Caki2 (cell line): ENCODE results near the gene P2RX7. TPM values are rescaled to one million over a fixed set of nuclear protein-coding genes. Genes with fewer than 3 reads are reported as not detected.
A peak's percentile ranks its signal among the peaks of the same experiment; 100 is the strongest.
"Not testable (repeated sequence)": the region's sequence is repeated elsewhere in the genome, so short reads cannot be mapped to it uniquely, and the experiment has no call there.

ENCODE experiments used
- DNase-seq: peaks from one replicate; pipeline ENCODE4 v3.0.0-alpha.2; 2015; ENCODE audit warnings: low read depth
- in situ Hi-C: cut with HindIII; loops from 2 replicates; pipeline ENCODE4 v1.10.0; 2016; ENCODE audit warnings: low sequenced_read_pairs, low pct_unique_long_range_greater_than_20kb, mixed read lengths
- total RNA-seq: library from RNA; depleted of rRNA; stranded (reverse); fragments of >200 nt; shearing (Covaris generic); gene quantifications from 2 replicates; pipeline ENCODE4 v1.2.3, GENCODE V29; 2014; ENCODE audit warnings: low replicate concordance

Gene P2RX7
- total RNA-seq, 1 experiment from 2014 or later = 1.2 TPM

DNA sequence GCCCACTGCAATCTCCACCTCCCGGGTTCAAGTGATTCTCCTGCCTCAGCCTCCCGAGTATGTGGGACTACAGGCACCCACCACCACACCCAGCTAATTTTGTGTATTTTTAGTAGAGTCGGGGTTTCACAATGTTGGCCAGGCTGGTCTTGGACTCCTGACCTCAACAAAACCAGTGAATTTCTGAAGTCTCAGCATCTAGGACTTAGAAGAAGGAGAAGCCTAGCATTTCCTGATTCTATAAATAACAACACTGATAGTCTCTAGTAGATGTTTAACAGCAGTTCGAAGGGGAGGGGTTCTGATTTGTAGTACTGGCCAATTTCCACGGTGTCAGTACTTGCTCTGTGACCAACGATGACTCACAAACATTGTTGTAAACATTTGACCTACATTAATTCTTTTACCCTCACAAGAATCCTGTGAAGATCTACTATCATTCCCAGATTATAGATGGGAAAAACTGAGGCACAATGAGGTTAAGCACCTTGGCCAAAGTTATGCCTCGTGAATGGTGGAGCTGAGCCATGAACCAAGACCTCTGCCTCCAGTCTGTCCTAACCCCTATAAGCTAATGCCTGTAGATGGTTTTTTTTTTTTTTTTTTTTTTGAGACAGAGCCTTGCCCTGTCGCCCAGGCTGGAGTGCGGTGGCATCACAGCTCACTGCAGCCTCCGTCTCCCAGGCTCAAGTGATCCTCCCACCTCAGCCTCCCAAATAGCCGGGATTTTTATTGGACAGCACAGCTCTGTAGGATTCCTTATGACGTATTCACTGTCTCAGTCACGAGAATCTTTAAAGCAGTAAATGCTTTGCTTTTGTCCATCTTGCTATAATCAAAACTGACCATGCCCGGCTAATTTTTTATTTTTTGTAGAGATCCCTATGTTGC is 82.4 kb downstream of the P2RX7 start:
- in situ Hi-C loops = no loop called here
- peak; percentile 96 for DNase-seq

DNA sequence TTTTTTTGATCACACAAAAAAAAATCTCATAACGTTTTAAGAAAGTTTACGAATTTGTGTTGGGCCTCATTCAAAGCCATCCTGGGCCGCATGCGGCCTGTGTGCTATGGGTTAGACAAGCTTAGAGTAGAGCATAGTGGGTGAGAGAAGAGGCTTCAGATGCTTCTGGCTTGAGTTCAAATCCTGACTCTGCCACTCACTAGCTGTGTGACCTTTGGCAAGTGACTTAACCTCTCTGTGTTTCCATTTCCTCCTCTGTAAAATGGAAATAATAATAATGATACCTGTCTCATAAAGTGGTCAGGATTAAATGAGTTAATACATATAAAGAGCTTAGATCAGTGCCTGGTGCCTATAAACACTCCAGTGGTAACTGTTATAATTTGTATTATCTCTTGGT is 83.4 kb downstream of the P2RX7 start:
- no peak for DNase-seq
- in situ Hi-C loops = no loop called here

DNA sequence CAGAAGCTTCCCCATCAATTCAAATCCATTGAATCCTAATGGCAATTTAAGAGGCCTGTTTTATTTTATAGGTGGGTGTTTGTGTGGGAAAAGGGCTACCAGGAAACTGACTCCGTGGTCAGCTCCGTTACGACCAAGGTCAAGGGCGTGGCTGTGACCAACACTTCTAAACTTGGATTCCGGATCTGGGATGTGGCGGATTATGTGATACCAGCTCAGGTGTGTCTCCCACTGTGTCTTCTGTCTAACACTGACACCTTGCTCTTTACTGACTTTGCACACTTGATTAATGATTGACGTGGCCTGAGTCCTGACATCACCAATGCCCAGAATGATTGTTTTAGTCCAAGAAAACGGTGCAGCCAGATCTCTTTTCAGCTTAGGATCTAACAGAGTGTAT is 84.4 kb downstream of the P2RX7 start:
- peak; percentile 70 for DNase-seq
- in situ Hi-C loops = no loop called here

DNA sequence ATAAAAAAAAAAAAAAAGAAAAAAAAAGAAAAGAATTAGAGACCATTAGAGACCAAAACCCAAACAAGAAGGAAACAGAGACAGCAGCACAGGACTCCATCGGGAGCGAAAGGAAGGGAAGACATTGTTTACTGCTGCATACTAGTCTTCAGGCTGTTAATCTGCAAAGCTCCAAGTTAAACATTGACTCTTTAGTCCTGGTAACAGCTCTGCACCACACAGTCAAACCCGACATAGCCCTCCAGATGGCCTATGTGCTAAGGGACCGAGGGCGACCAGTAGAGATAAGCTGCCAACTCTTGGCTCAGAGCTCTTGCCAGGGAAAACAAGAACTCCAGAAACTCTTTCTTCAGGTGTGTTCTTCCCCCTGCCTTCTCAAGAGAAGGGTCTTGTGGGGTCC is 85.1 kb downstream of the P2RX7 start:
- DNase-seq = peak; percentile 42
- in situ Hi-C loops = no loop called here

DNA sequence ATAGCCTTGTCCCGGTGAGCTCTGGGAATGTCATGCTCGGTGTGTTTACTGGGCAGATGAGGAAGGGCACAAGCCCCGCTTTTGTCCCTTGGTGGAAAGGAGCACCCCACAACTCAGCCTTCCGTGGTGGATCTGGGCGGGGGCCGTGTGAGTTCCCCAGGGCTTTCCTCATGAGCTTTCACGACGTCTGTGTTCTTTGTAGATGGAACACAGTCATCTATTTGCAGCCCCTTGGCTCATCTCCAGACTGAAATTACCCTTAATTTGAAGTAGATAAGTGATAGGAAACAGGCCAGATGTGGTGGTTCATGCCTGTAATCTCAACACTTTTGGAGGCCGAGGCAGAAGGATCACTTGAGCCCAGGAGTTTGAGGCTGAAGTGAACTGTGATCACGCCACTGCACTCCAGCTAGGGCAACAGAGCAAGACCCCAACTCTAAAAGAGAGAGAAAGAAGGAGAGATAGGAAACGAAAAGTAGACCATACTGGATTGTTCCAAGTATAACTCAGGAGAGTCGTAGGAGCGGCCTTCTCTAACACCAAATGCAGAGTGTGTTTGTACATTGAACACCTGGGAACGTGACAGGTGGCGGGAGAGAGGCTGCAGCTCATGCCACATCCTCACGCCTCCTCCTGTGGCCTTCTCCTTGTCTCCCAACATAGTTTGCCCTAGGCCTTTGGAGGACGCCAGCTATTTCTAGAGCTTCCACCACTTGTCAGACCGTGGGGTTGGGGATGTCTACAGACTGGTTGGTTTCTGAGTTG is 86.1 kb downstream of the P2RX7 start:
- in situ Hi-C loops = no loop called here

DNA sequence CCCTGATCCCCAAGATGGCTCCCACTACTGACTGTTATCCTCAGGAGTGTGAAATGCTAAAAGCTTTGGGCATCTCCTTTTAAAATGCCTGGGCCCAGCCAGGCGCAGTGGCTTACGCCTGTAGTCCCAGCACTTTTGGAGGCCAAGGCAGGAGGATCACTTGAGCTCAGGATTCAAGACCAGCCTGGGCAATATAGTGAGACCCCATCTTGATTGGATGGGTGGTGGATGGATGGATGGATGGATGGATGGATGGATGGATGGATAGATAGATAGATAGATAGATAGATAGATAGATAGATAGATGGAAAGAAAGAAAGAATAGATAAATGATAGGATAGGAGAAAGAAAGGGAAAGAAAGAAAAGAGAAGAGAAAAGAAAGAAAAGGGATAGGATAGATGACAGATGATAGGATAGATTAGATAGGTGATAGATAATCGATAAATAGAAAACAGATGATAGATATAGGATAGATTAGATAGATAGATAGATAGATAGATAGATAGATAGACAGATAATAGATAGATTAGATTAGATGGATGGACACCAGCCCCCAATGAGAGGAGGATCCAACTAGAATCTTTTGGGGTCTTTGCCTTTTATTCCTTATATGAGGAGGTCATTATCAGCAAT is 86.8 kb downstream of the P2RX7 start:
- in situ Hi-C loops = no loop called here
- no peak for DNase-seq

More for the DNA sequence above, 86.1 kb downstream of the P2RX7 start:
- DNase-seq = no peak

DNA sequence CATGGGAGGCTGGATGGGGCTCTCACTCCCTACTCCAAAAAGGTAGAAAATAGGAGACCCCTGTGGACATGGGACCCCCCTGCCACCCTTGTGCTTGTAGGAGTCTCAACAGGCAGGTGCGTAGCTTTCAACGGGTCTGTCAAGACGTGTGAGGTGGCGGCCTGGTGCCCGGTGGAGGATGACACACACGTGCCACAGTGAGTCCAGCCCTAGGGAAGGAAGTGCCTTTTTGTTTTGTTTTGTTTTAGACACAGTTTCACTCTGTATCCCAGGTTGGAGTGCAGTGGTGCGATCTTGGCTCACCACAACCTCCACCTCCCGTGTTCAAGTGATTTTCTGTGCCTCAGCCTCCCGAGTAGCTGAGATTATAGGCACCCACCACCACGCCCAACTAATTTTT is 90.2 kb downstream of the P2RX7 start:
- in situ Hi-C loops = no loop called here
- no peak for DNase-seq

DNA sequence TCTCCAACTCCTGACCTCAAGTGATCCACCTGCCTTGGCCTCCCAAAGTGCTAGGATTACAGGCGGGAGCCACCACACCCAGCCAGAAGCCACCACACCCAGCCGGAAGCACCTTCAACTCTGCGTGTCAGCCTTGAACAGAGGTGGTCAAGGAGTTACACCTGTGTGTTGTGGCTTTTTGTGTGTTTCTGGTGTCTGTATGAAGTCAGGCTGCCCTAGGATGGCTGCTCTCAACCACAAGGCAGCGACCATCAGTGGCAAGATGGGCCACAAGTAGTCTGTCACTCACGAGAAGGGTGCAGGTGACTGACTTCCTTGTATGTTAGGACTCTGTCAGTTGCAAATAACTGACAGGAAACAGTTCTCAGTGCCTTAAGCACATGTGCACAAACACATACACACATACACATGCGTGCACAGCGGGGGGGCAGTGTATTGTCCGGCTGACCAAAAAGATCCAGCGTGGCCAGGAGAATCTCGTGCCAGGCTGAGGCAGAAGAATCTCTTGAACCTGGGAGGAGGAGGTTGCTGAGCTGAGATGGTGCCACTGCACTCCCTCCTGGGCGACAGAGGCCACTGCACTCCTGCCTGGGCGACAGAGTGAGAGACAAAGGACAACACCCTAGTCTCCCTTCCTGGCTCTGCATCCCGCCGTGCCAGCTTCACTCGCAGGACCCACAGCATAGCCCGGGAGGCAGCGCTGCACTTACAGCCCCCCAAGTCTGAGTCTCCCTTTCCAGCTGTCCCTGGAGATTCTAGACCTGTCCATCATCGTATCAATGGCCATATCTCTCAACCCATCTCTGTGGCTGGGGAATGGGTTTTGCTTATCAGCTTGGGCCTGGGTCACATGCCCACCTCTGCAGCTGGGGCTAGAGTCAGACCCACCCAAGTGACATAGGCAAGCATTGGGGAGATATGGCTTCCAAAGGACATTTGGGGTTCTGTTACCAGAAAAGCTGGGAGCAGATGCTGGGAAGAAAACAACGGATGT is 90.9 kb downstream of the P2RX7 start:
- DNase-seq = peak; percentile 35
- in situ Hi-C loops = no loop called here

DNA sequence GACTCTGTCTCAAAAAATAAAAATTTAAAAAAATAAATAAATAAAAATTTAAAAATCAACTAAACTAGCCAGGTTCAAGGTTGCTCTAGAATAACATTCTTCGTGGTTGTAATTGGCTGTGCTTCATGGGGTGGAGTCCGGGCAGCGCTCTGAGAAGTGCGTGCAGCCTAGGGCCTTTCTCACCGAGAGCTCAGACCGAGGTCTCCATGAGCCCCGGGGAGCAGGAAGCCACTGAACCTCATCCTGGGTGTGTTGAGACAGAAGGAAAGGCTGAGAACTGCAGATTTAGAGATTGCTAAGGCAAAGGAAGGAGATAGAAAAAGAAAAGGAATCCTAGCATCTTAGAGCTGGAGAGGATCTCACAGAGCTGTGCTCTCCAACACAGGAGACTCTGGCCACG is 91.9 kb downstream of the P2RX7 start:
- no peak for DNase-seq
- in situ Hi-C loops = no loop called here

DNA sequence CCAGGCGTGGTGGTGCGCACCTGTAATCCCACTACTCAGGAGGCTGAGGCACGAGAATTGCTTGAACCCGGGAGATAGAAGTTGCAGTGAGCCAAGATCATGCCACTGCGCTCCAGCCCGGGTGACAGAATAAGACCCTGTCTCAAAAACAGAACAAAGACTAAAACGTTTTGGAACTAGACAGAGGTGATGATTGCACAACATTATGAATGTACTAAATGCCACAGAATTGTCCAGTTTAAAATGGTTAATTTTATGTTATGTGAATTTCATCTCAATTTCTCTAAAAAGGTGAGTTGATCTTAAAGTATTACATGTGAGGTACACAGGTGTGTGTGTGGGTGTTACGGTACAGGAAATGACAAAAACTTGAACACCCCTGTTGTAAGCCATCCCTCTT is 93.7 kb downstream of the P2RX7 start:
- in situ Hi-C loops = no loop called here
- no peak for DNase-seq

DNA sequence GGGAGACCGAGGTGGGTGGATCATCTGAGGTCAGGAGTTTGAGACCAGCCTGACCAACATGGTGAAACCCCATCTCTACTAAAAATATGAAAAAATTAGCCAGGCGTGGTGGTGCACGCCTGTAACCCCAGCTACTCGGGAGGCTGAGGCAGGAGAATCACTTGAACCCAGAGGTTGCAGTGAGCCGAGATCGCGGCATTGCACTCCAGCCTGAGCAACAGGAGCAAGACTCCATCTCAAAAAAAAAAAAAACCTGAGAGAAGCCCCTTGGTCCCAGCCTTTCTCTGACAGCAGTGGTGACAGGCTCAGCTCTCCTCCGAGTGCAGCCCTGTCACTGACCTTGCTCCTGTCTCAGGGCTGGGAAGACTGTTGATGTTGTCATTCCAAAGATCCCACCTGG is 94.2 kb downstream of the P2RX7 start:
- DNase-seq, in situ Hi-C loops: not testable (repeated sequence)

DNA sequence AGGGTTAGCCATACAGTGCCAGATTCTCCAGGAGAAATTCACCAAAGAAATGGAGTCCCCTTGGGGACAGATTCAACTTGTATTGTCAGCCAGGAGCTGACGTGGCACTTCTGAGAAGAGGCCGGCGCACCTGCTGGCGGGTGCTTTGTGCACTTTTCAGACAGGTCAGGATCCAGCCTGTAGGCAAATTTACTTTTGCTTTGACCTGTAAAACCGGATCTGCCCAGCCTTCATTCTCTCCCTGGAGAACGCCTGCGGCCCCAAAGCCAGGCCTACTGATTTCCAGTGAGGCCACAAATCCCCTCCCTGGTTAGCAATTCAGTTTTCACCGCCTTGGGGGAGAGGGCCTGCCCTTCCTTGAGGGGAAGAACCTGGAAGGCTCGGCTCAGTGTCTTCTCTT is 94.6 kb downstream of the P2RX7 start:
- in situ Hi-C loops = no loop called here
- DNase-seq = no peak

DNA sequence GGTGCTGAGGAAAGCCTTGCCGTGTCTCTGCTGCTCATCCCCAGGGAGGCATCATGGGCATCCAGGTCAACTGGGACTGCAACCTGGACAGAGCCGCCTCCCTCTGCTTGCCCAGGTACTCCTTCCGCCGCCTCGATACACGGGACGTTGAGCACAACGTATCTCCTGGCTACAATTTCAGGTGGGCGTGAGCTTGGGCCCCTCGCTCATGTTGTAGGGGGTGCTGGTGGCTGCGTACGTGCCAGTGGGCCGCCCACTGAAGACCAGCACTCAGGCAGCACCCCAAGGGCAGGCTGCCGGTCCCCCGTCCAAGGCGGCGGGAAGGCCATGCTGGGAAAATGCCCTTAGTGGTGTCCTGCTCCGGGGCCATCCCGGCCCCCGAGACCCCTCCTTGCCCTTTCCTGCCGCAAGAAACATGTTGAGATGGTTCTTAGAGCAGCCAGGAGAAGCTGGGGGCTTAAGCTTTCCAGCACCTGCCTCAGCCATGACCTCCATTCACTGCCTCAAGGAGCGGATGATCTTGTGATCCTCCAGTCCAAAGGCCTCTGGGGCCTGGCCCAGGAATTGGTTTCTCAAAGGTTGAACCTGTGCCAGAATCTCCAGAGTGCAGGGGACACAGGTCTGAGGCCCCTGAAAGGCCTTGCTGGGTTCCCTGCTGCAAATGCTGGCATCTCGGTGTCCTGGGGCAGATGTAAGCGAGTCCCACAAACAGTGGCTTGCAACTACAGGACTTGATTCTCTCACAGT is 96.4 kb downstream of the P2RX7 start:
- in situ Hi-C loops = no loop called here

DNA sequence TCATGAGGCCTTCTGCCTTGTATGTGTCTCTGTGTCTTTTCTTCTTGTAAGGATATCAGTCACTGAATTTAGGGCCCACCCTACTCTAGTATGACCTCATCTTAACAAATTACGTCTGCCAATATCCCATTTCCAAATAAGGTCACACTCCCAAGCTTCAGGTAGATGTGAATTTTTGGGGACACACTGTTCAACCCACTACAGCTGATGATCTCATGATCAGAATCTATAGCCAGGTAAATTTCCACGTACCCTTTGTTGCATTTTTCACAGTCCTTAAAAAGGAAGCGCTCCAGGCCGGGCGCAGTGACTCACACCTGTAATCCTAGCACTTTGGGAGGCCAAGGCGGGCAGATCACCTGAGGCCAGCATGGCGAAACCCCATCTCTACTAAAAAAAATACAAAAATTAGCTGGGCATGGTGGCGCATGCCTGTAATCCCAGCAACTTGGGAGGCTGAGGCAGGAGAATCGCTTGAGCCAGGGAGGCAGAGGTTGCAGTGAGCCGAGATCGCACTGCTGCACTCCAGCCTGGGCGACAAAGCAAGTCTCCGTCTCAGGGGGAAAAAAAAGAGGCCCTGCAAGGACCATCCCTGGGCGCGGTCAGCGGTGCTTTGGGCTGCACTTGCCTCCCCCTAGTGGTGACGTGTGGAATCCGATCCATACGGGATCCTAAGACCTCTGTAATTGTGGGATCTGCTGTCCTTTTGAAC is 97.3 kb downstream of the P2RX7 start:
- in situ Hi-C loops = not testable (repeated sequence)
- DNase-seq = peak; percentile 38

More for the DNA sequence above, 96.4 kb downstream of the P2RX7 start:
- DNase-seq = no peak

DNA sequence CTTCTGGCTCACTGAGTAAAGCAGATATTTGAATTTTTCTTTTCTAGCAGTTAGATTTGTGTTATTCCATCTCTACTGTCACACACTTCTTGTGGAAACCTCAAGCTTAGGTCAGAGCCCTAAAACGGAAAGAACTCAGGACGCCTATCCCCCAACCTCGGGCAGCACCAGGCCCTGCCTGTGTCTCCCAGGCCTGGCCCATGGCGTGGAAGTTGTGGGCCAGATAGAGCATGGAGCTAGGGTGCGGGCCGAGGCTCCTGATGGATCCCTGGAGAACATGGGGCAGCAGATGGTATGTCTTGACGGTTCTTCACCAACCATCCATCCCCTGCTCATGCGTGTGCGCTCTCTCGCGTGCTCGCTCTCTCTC is 97.8 kb downstream of the P2RX7 start:
- in situ Hi-C loops = no loop called here
- no peak for DNase-seq

DNA sequence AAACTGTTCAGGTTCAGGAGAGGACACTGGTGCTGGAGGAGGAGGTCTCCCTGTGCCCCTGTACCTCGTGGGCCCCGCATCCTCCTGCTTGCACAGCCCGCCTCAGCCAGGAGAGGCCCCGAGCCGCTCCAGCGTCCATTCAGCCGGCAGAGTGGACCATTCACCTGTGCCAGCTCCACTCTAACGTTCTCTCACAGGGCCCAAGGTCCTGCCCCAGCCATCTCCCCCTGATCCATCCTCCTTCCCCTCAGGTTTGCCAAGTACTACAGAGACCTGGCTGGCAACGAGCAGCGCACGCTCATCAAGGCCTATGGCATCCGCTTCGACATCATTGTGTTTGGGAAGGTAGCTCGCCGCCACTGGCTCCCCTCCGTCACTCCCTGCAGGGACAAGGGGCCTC is 99.5 kb downstream of the P2RX7 start:
- no peak for DNase-seq
- in situ Hi-C loops = no loop called here
